Stimulated activated CD8-positive, alpha-beta memory T cell treated with anti-CD3 and anti-CD28 coated beads, Interleukin-2, amount 100 ng/mL, for 1 hour (primary cell): Measurements from ENCODE around the gene CBL.
"Not testable (repeated sequence)": the region's sequence is repeated elsewhere in the genome, so short reads cannot be mapped to it uniquely, and the experiment has no call there.

ENCODE experiments used
- DNase-seq, 2 donors: peaks; one replicate each; pipeline ENCODE4 v3.0.0-alpha.2; 2020; ENCODE audit warnings: low read depth in 2 of 2

CBL gene

DNA sequence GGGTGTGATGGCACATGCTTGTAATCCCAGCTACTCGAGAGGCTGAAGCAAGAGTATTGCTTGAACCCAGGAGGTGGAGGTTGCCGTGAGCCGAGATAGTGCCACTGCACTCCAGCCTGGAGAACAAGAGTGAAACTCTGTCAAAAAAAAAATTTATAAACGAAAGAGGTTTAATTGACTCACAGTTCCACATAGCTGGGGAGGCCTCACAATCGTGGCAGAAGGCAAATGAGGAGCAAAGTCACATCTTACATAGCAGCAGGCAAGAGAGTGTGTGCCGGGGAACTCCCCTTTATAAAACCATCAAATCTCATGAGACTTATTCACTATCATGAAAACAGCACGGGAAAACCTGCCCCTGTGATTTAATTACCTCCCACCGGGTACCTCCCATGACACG is 21.7 kb upstream of the CBL start:
- not testable (repeated sequence) for DNase-seq

GRCh38 chr11:119185981-119186634 is 20.0 kb upstream of the CBL start:
- DNase-seq = no peak

- no peak for DNase-seq
These were observed 18.8 kb upstream of the CBL start for GRCh38 chr11:119187123-119187892.

DNA sequence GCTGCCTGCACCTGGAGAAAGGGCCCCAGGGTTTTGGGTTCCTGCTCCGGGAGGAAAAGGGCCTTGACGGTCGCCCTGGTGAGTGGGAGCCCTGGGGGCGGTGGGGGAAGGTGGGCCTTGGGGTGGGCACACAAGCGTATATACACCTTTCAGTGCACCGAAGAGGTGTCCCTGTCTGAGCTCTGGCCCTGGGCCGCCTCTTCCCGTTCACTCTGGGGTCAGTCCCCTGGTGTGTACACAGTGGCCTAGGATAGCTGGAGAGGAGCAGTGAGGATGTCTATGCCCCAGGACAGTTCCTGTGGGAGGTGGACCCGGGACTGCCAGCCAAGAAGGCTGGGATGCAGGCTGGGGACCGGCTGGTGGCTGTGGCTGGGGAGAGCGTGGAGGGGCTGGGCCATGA is 18.1 kb upstream of the CBL start:
- DNase-seq = no peak

- DNase-seq = no peak
These were observed 17.3 kb upstream of the CBL start for GRCh38 chr11:119188887-119189286.

DNA sequence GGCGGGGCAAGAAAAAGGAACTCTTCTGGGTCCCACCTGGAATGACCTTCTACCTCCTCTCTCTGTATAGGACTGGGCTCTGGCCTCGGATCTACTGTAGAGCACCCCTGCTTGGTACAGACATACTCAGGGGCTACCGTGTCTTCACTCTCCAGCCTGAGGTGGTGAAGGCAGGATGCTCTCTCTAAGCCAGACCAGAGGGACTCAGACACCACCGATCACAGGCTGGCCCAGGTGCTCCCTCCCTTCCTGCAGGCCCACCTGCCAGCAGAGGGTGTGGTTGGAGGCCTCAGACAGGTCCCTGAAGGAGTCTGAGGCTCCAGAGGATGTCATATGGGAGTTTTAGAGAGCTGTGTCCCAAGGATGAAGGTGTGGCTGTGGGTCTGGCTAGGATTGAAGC is 16.7 kb upstream of the CBL start:
- no peak for DNase-seq

DNA sequence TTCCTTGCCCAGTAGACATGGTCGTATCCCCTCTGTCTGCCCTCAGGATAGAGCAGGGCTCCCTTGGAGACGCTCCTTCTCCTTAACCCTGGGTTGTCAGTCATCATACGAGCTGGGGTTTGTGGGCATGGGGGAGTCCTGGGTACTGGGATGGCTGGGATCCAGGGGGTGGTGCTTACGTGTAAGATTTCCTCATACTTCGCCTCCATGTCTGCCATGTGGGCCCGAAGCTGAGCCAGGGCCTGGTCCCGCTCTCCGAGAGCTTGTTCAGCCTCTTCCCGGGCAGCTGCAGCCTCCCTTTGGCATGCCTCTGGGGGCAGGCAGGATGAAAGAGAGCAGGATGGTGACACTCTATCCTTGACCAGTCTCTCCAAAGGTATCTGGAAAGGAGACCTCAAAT is 15.6 kb upstream of the CBL start:
- no peak for DNase-seq

DNA sequence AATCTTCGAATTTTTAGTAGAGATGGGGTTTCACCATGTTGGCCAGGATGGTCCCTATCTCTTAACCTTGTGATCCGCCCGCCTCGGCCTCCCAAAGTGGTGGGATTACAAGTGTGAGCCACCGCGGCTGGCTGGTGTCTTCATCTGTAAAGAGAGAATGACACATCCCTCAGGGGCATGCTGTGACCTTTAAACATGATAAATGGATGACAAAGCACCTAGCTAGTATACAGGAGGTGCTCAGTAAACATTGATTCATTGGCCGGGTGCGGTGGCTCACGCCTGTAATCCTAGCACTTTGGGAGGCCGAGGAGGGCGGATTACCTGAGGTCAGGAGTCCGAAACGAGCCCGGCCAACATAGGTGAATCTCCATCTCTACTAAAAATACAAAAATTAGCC is 14.9 kb upstream of the CBL start:
- DNase-seq = not testable (repeated sequence)

DNA sequence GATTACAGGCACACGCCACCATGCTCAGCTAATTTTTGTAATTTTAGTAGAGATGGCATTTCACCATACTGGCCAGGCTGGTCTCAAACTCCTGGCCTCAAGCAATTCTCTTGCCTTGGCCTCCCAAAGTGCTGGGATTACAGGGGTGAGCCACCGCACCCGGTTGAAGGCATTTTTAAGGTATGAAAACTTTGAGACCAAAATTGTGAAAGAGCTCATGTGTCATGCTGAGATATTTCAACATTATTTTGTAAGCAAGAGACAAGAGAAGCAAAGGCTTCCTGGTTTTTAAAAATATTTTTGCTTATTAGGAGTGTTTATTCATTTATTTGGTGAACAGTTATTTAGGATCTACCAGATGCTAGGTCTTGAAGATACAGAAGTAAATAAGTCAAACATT is 14.0 kb upstream of the CBL start:
- no peak for DNase-seq

GRCh38 chr11:119193001-119193400 is 13.1 kb upstream of the CBL start:
- no peak for DNase-seq

GRCh38 chr11:119193626-119194025 is 12.5 kb upstream of the CBL start:
- no peak for DNase-seq

GRCh38 chr11:119194811-119195440 is 11.2 kb upstream of the CBL start:
- DNase-seq = no peak

- DNase-seq = no peak
These were observed 10.5 kb upstream of the CBL start for GRCh38 chr11:119195680-119196079.

- DNase-seq = peak; percentile 15 to 52
These were observed 9.2 kb upstream of the CBL start for GRCh38 chr11:119196833-119197483.

- no peak for DNase-seq
These were observed 7.2 kb upstream of the CBL start for GRCh38 chr11:119198925-119199324.

DNA sequence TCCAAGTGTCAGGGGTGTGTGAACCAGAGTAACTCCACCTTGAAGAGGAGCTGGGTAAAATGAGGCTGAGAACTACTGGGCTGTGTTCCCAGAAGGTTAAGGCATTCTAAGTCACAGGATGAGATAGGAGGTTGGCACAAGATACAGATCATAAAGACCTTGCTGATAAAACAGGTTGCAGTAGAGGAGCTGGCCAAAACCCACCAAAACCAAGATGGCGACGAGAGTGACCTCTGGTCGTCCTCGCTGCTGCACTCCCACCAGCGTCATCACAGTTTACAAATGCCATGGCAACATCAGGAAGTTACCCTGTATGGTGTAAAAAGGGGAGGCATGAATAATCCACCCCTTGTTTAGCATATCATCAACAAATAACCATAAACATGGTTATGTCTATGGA is 4.9 kb upstream of the CBL start:
- not testable (repeated sequence) for DNase-seq

- no peak for DNase-seq
These were observed 3.6 kb upstream of the CBL start for GRCh38 chr11:119202554-119202953.

DNA sequence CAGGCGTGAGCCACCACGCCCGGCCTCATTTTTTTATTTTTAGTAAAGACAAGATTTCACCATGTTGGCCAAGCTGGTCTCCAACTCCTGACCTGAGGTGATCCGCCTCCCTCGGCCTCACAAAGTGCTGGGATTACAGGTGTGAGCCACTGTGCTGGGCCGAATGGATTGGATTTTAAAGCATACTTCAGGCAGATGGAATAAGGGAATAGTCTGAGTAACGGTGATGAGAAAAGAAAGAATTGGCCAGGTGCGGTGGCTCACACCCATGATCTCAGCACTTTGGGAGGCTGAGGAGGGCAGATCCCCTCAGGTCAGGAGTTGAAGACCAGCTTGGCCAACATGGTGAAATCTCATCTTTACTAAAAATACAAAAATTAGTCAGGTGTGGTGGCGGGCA is 2.1 kb upstream of the CBL start:
- no peak for DNase-seq

DNA sequence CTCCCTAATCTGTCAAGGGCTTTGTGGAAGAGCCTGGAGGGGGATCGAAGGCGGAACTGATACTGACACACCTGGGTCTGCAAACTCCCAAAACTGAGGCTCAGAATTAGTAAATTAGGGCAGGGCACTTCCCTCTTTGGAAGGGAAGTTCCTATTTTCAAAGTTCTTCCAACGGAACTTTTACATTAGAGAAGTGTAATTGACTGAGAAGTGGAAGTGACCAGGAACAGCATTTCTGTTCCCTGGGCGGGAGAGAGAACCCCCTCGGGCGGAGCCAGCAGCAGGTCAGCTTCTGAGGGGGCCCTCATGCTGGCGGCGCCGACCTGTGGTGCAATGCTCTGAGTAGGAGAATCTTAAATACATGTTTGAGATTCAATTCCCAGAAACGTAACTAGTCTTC is 1.1 kb upstream of the CBL start:
- no peak for DNase-seq

DNA sequence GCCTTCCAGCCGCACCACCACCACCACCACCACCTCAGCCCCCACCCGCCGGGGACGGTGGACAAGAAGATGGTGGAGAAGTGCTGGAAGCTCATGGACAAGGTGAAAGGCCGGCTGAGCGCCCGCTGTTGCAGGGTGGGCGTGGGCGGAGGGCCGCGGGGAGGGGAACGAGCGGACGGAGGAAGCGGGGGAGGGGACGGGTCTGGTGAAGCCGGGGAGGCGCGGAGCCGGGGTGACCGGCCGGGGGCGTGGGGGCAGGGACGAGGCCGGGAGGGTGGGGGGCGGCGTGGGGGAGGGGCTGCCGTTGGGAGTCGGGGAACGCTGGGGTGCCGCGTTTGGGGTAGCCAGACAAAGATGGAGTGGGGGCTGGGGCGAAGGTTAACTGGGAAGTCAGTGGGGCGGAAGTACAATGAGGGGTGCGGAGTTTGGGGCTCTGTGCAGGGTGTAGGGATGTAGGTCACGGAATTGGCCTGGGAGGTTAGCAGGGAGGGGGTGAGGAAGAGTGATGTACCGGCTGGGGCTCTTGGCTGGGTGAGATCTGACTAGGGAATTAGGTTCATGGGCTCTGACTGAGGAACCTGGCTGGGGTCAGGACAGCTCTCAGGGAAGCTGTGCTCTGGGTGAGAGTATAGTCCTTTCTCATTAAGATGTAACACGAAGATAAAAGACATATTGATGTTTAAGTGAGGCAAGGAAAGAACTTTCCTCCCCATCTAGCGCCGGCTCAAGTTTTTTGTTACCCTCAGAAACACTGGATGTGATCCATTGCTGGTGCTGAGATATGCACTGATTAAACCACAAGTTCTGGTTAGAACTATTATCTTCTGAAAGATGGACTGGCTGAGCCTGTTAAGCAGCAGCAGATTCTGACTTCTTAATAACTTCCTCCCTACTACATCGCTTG is 624 bp downstream of the CBL start:
- peak; percentile 1 to 16 for DNase-seq

DNA sequence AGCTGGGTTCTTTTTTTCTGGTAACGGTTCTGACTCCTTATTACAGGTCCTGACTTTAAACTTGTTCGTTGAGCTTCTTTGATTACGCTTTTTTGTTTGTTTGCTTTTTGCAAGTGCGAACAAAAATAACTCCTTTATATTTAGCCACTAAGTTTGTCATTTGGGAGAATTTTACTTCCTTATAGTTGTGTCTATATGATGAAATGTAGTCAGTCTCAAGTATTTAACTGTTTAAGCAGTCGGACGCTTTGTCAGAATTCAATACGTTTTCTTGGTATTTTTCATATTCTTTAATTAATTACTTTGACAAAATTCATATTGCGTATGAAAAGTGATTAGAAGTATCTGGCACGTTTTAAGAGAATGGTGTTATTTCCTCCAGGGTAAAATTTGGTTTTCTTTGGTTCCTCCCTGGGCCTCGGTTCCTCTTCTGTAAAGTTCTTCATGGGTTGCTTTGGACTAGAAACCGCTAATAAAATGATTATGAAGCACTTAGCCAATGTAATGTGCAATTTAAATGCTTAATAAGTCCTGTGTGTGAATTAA is 1.3 kb downstream of the CBL start:
- DNase-seq = no peak
